Astrocyte of the spinal cord (primary cell): ENCODE data around the gene GRP.

Experiments used
- DNase-seq: peaks from one replicate; pipeline ENCODE4 v3.0.0; 2011; ENCODE audit warnings: low read depth, low spot score
- H3K4me3 ChIP-seq: 2 replicates; pipeline ENCODE4 v1.5.1; 2011; ENCODE audit warnings: low read depth, mild to moderate bottlenecking, low read length, moderate library complexity
- in situ Hi-C: cut with HindIII; loops from 2 replicates; pipeline ENCODE4 v1.10.0; 2017; ENCODE audit warnings: low sequenced_read_pairs
- TF ChIP-seq, protein P1 (sequence below): IDR thresholded peaks from 2 replicates; pipeline ENCODE4 v1.5.1; 2012; ENCODE audit warnings: low read depth, mild to moderate bottlenecking, low read length, inconsistent platforms

The GRP gene

GRCh38 chr18:59273759-59274532 lies 54.0 kb downstream of the GRP start:
- DNase-seq: no peak
- no peak overlapping the region for H3K4me3 ChIP-seq
- in situ Hi-C loops: no loop called here
- TF ChIP-seq, protein P1, sequence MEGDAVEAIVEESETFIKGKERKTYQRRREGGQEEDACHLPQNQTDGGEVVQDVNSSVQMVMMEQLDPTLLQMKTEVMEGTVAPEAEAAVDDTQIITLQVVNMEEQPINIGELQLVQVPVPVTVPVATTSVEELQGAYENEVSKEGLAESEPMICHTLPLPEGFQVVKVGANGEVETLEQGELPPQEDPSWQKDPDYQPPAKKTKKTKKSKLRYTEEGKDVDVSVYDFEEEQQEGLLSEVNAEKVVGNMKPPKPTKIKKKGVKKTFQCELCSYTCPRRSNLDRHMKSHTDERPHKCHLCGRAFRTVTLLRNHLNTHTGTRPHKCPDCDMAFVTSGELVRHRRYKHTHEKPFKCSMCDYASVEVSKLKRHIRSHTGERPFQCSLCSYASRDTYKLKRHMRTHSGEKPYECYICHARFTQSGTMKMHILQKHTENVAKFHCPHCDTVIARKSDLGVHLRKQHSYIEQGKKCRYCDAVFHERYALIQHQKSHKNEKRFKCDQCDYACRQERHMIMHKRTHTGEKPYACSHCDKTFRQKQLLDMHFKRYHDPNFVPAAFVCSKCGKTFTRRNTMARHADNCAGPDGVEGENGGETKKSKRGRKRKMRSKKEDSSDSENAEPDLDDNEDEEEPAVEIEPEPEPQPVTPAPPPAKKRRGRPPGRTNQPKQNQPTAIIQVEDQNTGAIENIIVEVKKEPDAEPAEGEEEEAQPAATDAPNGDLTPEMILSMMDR: no peak

GRCh38 chr18:59274533-59274928 lies 54.6 kb downstream of the GRP start:
- in situ Hi-C loops: no loop called here

DNA sequence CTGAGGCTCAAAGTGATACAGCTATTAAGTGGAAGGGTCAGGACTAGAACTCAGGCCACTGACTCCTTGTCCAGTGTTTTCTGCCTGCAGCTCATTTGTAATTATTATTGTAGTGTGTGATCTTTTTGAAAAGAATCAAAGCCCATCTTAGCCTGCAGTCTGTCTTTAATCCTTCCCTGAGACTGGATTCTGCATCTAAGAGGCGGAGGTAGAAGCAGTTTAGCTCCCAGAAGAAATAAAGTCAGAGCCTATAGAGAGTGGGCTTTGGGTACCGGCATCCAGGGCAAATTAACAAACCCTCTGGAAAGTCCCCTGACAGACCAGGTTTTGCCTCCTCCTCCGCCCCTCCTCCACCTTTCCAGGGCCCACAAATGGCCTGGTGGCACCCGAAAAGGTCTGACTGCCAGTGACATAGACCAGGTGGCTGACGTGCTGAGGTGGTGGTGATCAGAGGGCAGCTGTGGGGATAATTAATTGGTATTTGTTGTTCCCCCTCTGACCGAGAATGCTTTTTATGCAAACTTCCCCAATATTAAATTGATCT lies 55.5 kb downstream of the GRP start:
- TF ChIP-seq, protein P1: no peak
- no peak for DNase-seq
- in situ Hi-C loops: no loop called here
- H3K4me3 ChIP-seq: no peak overlapping the region

More at GRCh38 chr18:59274533-59274928, 54.6 kb downstream of the GRP start:
- H3K4me3 ChIP-seq: no peak overlapping the region
- DNase-seq: no peak
- TF ChIP-seq, protein P1: no peak

DNA sequence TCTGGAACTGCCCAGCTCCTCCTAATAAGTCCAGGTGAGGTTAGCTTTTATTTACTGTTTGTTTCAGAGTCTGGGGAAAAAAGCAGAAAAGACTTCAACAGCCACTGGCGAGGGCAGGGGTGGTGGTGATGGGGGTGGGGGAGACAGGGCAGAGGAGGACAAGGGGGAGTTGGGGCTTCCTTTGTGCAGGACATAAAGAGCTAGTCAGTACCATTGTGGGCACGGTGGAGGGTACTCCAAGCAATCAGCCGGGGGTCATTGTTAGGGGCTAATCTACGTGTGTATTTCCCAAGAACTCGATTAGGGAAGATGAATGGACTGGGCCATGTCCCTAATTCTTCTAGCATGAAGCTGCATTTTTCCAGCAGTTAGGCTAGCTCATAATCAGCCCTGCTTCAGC lies 56.1 kb downstream of the GRP start:
- DNase-seq: no peak
- in situ Hi-C loops: no loop called here
- TF ChIP-seq, protein P1: no peak
- no peak overlapping the region for H3K4me3 ChIP-seq

GRCh38 chr18:59278793-59279192 lies 58.8 kb downstream of the GRP start:
- in situ Hi-C loops: no loop called here

DNA sequence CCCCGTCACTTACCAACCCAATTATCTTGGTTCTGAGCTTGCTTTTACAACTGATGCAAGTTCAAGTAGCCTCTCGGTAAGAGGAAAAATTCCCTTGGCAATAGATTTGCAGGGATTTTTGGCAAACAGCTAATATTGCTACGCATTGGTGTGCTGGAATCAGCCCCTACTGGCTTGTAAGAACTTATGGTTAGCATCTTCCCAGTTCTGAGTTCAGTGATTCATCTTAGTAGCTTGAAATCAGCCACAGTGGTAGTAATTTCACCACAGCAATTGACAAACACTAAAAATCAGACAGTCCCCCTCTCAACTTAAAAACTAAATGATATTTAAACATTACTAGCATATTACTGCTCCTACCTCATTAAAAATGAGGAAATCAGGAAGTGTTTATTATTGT lies 59.2 kb downstream of the GRP start:
- H3K4me3 ChIP-seq: no peak overlapping the region
- TF ChIP-seq, protein P1: no peak
- in situ Hi-C loops: no loop called here
- no peak for DNase-seq

More at GRCh38 chr18:59278793-59279192, 58.8 kb downstream of the GRP start:
- TF ChIP-seq, protein P1: no peak
- H3K4me3 ChIP-seq: no peak overlapping the region
- no peak for DNase-seq
